SK-N-SH (cell line): Measurements from ENCODE around the gene TUBD1.

Source experiments
- CHD2 ChIP-seq: fragments of 150-350 bp; IDR thresholded peaks from 2 replicates; pipeline ENCODE4 v1.6.1; 2018; ENCODE audit warnings: low read length; ENCODE audit not compliant: partially characterized antibody
- EP300 ChIP-seq, 2 experiments: IDR thresholded peaks; 2 replicates each; pipeline versions ENCODE4 v1.4.0 to v1.6.1; 2012; ENCODE audit warnings: borderline replicate concordance in 1 of 2, low read depth in 1 of 2, low read length in 1 of 2
- JUND ChIP-seq: IDR thresholded peaks from 2 replicates; pipeline ENCODE4 v1.4.0; 2012
- MXI1 ChIP-seq: IDR thresholded peaks from 2 replicates; pipeline ENCODE4 v1.6.1; 2012; ENCODE audit warnings: mild to moderate bottlenecking, low read depth, low read length, improper control_type of control experiment
- NFIC ChIP-seq: IDR thresholded peaks from 2 replicates; pipeline ENCODE4 v1.4.0; 2012; ENCODE audit warnings: borderline replicate concordance
- POLR2AphosphoS5 ChIP-seq: IDR thresholded peaks from 2 replicates; pipeline ENCODE4 v1.6.1; 2012; ENCODE audit warnings: low read depth, low read length
- RAD21 ChIP-seq: IDR thresholded peaks from 2 replicates; pipeline ENCODE4 v1.6.1; 2012; ENCODE audit warnings: mild to moderate bottlenecking, low read length
- RXRA ChIP-seq: IDR thresholded peaks from 2 replicates; pipeline ENCODE4 v1.4.0; 2012; ENCODE audit warnings: low read depth, mild to moderate bottlenecking, borderline replicate concordance
- TAF1 ChIP-seq: IDR thresholded peaks from 2 replicates; pipeline ENCODE4 v1.6.1; 2012; ENCODE audit warnings: low read depth, mild to moderate bottlenecking, low read length, moderate library complexity, borderline replicate concordance
- YY1 ChIP-seq: IDR thresholded peaks from 2 replicates; pipeline ENCODE4 v1.4.0; 2012; ENCODE audit warnings: low read depth, mild to moderate bottlenecking
- TF ChIP-seq, protein P1 (sequence below): fragments of 200-600 bp; sonication (generic); IDR thresholded peaks from 2 replicates; pipeline ENCODE4 v1.6.1; 2017; ENCODE audit warnings: antibody characterized with exemption, mild to moderate bottlenecking, moderate library complexity
- TF ChIP-seq, protein P2 (sequence below): IDR thresholded peaks from 2 replicates; pipeline ENCODE4 v1.6.1; 2012; ENCODE audit warnings: mild to moderate bottlenecking, low read depth, low read length, moderate library complexity
- TF ChIP-seq, protein P3 (sequence below): IDR thresholded peaks from 2 replicates; pipeline ENCODE4; 2012

DNA sequence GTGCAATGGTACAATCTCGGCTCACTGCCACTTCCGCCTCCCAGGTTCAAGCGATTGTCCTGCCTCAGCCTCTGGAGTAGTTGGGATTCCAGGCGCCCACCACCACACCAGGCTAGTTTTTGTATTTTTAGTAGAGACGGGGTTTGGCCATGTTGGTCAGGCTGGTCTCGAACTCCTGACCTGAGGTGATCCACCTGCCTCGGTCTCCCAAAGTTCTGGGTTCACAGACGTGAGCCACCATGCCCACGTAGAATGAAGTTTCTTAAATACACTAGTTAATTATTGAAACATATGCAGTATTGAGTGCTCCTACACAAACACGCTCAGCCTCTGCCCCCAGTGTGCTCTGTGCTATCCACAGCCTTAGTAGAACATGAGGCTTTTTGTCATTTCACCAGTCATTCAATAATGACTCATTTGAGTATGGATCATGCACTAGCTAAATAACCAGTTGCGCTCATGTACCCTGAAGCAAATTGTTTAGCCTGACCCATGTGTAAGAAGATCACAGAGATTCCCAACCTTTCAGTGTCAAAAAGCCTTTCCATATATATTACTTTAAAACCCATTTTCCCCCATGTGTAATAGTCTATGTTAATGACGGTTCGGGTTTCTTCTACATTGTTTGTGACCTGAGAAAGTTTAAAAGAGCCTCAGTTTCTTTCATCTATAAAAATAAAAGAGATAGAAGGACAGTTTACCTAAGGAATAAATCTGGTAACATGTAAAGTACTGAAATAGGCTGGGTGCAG, 49.7 kb downstream of the TUBD1 start:
- TF ChIP-seq, protein P1, sequence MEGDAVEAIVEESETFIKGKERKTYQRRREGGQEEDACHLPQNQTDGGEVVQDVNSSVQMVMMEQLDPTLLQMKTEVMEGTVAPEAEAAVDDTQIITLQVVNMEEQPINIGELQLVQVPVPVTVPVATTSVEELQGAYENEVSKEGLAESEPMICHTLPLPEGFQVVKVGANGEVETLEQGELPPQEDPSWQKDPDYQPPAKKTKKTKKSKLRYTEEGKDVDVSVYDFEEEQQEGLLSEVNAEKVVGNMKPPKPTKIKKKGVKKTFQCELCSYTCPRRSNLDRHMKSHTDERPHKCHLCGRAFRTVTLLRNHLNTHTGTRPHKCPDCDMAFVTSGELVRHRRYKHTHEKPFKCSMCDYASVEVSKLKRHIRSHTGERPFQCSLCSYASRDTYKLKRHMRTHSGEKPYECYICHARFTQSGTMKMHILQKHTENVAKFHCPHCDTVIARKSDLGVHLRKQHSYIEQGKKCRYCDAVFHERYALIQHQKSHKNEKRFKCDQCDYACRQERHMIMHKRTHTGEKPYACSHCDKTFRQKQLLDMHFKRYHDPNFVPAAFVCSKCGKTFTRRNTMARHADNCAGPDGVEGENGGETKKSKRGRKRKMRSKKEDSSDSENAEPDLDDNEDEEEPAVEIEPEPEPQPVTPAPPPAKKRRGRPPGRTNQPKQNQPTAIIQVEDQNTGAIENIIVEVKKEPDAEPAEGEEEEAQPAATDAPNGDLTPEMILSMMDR: no peak
- TF ChIP-seq JUND: peak; percentile 81
- TF ChIP-seq CHD2: no peak
- no peak for TF ChIP-seq MXI1
- TF ChIP-seq, protein P2, sequence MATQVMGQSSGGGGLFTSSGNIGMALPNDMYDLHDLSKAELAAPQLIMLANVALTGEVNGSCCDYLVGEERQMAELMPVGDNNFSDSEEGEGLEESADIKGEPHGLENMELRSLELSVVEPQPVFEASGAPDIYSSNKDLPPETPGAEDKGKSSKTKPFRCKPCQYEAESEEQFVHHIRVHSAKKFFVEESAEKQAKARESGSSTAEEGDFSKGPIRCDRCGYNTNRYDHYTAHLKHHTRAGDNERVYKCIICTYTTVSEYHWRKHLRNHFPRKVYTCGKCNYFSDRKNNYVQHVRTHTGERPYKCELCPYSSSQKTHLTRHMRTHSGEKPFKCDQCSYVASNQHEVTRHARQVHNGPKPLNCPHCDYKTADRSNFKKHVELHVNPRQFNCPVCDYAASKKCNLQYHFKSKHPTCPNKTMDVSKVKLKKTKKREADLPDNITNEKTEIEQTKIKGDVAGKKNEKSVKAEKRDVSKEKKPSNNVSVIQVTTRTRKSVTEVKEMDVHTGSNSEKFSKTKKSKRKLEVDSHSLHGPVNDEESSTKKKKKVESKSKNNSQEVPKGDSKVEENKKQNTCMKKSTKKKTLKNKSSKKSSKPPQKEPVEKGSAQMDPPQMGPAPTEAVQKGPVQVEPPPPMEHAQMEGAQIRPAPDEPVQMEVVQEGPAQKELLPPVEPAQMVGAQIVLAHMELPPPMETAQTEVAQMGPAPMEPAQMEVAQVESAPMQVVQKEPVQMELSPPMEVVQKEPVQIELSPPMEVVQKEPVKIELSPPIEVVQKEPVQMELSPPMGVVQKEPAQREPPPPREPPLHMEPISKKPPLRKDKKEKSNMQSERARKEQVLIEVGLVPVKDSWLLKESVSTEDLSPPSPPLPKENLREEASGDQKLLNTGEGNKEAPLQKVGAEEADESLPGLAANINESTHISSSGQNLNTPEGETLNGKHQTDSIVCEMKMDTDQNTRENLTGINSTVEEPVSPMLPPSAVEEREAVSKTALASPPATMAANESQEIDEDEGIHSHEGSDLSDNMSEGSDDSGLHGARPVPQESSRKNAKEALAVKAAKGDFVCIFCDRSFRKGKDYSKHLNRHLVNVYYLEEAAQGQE: peak; percentile 76
- no peak for TF ChIP-seq YY1
- TF ChIP-seq, protein P3, sequence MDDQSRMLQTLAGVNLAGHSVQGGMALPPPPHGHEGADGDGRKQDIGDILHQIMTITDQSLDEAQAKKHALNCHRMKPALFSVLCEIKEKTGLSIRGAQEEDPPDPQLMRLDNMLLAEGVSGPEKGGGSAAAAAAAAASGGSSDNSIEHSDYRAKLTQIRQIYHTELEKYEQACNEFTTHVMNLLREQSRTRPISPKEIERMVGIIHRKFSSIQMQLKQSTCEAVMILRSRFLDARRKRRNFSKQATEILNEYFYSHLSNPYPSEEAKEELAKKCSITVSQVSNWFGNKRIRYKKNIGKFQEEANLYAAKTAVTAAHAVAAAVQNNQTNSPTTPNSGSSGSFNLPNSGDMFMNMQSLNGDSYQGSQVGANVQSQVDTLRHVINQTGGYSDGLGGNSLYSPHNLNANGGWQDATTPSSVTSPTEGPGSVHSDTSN: peak; percentile 66
- no peak; a peak in 1 of 4 replicates for TF ChIP-seq EP300 (IDR thresholded peaks at IDR 0.05; ENCODE audit: borderline replicate concordance in 1 of 2, low read depth in 1 of 2, low read length in 1 of 2)
- peak; percentile 94 for TF ChIP-seq POLR2AphosphoS5
- 0 out of 2 replicates have a peak, but pooled peaks have one; percentile 14 for TF ChIP-seq NFIC
- no peak for TF ChIP-seq RAD21
- TF ChIP-seq TAF1: peak; percentile 62; the same call in 1 of the 2 replicates
- TF ChIP-seq RXRA: 0 out of 2 replicates have a peak, but pooled peaks have one; percentile 30
